Muscle of arm (tissue), 12 donors: ENCODE data around the gene KIAA0319L. TPM values are rescaled to one million over a fixed set of nuclear protein-coding genes. Genes with fewer than 3 reads are reported as not detected.

ENCODE experiments used
- DNase-seq: peaks from one replicate; pipeline ENCODE4 v3.0.0-alpha.2; 2013
- polyA plus RNA-seq, 12 donors: library from polyadenylated mRNA; unstranded; fragments of 120-200 nt; gene quantifications; one replicate each; pipeline ENCODE4 v1.2.1, GENCODE V29; 2013; ENCODE audit not compliant: insufficient read length in 12 of 12

The KIAA0319L gene
- polyA plus RNA-seq, 12 donors = 29.4 to 175 (median 41.0) TPM

DNA sequence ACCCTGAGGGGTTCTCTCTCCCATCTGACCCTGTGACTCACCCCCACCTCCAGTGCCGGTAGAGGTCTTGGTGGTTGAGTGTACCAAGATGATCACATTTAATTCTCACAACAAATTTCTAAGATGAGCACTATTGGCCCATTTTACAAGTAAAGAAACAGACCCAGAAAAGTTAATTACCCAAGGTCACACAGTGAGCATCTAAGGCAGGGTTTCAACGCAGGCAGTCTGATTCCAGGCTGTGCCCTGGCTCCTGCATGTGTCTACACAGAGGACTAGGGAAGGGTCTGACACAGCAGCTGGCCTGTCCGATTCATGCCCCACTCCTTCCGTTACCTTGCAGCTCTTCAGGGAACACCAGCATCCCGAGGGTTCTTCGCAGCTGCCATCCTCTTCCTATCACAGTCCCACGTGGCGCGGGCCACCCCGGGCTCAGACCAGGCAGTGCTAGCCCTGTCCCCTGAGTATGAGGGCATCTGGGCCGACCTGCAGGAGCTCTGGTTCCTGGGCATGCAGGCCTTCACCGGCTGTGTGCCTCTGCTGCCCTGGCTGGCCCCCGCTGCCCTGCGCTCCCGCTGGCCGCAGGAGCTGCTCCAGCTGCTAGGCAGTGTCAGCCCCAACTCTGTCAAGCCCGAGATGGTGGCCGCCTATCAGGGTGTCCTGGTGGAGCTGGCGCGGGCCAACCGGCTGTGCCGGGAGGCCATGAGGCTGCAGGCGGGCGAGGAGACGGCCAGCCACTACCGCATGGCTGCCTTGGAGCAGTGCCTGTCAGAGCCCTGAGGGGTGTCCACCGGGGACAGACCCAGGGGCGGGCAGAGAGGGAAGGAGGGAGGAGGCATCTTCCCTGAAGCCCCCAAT is 7.9 kb upstream of the KIAA0319L start:
- no peak for DNase-seq

DNA sequence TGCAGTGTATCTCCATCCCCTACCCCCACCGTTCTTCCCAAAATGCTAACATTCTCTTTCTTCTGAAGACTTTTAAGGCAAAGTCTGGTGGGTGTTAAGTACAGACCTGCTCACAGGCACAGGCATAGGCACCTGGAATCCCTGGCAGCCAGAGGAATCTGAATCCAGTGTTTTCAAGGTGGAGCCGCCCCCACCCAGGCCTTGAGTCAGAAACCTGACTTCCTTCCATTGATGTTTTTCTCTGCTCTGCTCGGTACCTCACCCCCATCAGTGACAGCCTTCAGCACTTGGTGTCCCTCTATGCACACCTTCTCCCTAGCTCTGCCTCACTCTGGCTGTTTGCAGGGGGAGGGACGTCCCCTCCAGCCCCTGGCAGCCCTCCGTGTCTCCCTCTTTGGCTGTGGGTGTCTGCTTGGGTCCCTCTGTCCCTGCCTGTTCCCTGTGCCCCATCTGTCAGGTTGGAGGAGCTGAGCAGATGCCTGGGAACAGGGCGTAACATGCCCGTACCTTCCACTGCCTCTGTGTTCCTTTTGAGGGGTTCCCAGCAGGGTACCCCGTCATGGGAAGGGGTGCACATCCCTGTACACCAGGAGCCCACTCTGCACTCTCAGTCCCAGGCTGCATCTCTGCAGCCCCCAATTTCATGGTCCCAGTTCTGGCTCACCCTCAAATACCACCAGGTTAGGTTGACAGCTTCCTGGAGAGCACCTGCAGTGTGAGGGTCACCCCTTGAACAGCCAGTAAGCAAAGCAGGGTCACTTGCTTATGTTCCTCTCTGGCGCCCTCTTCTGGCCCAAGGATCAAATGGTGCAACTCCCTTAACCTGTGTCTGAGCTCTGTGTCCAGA is 7.1 kb upstream of the KIAA0319L start:
- peak; percentile 69 for DNase-seq

DNA sequence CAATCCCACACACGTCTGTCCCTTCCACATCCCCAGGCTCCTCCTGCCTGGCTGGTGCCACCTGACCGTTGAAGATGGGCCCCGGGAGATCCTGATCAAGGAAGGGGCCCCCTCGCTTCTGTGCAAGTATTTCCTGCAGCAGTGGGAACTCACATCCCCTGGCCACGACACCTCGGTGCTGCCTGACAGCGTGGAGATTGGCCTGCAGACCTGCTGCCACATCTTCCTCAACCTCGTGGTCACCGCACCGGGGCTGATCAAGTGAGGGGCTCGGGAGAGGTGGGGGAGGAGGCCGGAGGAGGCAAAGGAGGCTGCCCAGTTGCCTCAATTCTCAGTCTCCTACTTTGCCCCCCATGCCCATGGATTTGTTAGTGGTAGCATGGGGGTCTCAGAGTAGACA is 6.0 kb upstream of the KIAA0319L start:
- DNase-seq = no peak

DNA sequence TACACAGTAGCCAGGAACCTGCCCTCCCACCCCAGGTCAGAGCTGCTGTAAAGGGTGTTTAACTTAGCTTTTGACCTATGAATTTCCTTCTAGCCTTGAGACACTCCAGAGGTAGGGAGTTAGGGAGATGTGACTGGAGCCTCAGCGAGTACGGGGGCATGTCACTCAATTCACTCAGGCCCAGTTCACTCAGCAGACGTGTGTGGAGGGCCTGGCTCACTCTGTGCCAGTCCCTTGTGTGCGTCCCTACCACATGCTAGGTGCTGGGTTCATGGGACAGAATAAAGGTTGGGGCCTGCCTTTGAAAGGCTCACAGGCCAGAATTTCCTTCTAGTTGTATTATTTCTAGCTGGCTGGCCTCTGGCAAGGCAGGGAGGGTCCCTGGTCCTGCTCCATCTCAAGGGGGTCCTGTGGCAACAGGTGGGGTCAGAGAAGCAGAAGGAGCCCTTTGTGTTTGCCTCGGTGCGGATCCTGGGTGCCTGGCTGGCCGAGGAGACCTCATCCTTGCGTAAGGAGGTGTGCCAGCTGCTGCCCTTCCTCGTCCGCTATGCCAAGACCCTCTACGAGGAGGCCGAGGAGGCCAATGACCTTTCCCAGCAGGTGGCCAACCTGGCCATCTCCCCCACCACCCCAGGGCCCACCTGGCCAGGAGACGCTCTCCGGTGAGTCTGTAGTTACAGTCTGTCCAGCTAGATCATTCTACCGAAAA is 4.9 kb upstream of the KIAA0319L start:
- no peak for DNase-seq

DNA sequence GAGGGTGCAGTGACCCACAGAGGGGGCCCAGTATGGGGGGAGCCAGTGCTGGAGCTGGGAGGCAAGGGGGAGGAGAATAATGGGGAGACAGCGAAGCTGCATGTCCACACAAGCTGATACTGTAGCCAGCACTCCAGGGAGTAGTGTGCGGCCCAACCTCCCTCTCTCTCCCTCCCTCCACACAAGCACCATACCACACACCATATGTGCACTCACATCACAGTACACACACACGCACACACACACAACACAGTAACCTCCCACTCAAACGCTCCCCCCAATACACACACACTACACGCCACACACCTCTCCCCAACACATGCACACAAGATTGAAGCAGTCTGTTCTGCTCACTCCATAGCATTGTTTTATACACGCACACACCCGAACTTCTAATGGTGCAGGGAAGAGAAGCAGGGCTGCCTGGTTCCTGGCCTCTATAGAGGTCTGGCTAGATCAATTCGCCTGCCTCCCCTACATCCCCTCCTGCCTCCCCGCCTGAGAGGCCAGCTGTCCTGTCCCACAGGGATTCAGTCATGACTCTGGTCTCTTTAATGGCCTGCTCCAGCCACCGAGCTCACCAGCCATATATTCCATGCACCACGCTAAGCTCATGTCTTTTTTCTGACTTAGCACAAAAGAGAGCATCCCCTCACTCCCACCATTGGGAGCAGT is 4.2 kb upstream of the KIAA0319L start:
- DNase-seq = no peak

DNA sequence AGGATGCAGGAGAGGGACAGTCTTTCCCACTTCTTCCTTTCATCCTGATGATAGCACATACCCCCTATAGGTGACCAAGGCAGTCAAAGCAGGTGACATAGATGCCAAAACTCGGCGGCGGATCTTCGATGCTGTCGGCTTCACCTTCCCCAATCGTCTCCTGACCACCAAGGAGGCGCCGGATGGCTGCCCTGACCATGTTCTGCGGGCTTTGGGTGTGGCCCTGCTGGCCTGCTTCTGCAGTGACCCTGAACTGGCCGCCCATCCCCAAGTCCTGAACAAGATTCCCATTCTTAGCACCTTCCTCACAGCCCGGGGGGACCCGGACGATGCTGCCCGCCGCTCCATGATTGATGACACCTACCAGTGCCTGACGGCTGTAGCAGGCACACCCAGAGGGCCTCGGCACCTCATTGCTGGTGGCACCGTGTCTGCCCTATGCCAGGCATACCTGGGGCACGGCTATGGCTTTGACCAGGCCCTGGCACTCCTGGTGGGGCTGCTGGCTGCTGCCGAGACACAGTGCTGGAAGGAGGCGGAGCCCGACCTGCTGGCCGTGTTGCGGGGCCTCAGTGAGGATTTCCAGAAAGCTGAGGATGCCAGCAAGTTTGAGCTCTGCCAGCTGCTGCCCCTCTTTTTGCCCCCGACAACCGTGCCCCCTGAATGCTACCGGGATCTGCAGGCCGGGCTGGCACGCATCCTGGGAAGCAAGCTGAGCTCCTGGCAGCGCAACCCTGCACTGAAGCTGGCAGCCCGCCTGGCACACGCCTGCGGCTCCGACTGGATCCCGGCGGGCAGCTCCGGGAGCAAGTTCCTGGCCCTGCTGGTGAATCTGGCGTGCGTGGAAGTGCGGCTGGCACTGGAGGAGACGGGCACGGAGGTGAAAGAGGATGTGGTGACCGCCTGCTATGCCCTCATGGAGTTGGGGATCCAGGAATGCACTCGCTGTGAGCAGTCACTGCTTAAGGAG is 3.3 kb upstream of the KIAA0319L start:
- no peak for DNase-seq

DNA sequence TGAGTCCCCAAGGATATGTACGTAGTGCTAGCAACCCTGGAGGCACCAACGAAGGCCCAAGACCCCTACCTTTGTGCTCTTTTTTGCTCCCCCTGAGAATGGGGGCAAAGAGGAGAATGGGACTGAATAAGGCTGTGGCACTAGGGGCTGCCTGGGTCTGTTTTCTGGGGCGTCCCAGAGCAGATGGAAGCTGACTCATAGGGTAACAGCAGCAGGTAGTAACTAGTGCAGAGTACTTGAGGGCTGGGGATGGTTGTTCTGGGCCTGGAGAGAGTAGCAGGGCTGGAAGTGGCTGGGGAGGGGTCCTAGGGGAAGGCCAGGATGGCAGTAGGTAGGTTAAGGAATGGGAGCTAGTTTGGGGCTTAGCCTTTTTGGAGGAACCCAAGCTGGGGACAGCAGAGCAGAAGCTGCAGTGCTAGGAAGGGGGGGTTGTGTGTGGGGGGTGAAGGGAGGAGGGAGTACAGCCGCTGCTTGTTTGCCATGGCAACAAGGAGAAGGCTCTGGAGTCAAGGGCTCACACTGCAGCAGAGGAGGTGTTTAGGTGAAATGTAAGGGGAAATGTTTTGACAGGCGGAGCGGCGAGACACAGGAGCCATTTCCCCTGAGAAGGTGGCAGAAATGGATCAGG is 2.2 kb upstream of the KIAA0319L start:
- no peak for DNase-seq

DNA sequence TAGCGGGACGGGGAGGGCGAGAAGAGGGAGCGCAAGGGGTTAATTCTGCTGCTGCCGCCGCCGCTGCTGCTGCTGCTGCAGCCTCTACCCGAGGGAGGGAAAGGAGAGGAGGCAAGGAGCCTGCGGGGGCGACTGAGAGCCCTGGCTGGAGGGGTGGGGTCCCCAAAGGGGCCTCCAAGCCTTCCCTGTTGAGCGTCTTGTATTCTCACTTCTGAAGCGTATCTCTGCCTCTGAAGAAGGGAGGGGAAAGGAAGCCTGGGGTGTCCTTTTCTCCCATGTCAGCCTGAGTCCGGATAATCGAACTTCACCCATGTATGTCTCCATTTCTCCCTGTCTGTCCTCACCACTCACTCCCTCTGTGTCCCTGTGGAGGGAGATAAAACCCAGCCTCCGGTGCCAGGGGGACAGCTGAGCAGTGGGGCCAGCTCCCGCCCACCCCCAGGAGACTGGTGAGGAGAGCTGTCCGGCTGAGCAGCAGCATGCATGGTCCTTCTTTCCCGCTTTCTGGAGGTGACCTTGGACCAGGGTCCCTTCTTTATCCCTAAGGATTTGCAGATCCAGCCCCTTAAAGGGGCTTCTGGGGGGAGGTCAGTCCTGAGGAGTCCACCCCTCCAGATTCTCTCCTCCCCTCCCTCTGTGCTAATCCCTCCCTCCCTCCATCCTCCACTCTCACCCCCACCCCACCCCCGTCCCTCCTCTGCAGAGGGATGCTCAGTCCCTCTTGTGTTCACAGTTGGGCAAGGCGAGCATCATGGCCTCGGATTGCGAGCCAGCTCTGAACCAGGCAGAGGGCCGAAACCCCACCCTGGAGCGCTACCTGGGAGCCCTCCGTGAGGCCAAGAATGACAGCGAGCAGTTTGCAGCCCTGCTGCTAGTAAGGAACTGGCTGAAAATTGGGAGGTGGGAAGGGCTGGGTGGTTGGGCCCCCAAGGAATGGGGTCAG is 1.4 kb upstream of the KIAA0319L start:
- DNase-seq = no peak

DNA sequence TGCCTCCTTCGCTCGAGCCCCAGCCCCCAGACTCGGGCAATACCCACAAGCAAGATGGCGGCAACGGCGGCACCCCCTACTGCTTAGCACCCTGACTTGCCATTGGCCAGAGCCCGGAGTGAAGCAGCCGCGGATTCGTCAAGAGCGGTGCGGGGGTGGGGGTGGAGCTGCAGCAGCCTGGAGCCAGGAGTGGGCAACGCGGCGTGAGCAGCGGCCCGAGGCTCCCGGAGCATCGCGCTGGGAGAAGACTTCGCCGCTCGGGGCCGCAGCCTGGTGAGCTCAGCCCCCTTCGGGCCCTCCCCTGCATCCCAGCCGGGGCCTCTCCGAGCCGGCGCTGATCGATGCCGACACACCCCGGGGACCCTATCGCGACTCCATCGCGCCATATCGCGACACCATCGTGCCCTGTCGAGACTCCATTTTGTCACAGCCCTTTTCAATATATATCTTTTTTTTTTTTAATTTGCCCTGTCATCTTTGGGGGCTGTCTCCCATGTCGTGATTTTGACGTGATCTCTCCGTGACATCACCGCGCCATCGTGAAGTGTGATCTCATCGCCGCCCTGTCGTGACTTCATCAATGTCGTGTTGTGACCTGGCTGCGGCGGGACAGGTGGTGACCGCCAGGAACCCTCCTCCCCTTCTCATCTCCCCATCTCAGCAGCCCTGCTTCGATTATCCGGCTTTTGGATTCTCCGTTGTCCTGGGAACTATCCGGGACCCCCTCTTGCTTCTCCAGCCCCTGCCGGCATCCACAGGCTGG is 589 bp upstream of the KIAA0319L start, which contains the start of gene NCDN:
Gene NCDN, plus strand, starts transcription at position 189 of the 763 bp plus-strand sequence. Its CDS starts 392 bp downstream, at position 581.
- peak; percentile 97 for DNase-seq

DNA sequence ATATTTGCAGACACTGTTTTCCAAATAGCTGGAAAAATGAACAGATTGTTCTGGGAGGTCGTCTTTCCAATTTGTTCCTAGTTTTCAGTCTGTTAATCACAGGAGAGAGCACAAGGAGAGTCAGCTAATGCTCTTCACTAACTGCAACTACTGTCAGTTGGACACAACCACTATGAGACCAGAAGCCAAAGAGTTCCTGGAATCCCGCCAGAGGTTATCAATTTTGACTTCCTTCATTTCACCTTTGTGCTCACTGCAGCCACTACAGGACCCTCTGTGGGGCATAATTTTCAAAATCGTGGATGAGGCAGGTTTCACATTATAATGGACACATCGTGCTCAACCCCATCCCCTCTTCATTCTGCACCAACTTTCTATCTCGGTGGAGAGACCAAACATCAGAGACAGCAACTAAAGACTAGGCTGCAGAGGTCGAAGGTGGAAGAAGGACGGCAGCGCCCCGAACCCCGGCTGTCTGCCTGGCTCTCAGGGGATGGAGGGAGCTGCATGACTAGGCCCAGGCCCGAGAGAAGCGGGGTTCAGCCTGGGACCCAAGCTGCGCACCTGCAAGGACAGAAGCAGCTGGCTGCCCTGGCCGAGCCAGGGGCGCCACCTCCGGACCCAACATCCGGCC is 602 bp downstream of the KIAA0319L start:
- DNase-seq = no peak

DNA sequence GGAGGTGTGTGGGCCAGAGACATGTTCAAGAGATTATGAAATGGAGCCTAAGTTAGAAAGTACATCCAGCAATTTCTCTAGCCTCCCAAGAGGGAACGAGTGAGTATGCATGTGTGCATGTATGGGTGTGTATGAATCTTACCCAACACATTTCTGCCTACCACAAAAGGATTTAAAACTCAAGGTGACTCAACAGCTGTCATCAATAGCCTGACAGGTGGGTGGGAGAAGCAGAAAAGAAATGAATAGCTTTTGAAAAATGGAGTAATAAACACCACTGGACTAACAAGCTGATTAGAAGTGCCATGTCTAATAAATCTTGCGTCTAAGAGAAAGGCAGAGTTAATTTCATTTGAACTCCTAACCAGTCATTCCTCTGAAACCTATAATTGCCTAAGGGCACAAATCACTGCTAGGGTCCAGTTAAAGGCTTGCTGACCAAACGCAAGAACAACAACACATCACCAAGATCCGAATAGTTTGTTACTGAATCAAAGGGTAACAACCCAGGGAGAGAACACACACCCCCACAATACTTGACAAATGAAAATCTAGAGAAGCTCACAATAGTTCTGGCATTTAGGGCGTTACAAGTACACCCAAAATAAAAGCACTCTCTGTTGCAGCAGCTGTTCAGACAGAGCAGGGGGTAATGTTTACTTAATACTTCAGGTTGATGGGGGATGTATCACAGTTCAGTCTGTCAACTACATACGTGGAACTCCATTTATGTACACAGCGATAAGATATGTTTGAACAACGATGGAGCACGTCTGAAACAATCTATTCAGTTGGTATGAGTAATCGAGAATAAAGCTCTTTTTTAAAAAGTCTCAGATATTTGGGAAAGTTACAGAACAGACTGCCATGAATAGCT is 1.4 kb downstream of the KIAA0319L start:
- no peak for DNase-seq

DNA sequence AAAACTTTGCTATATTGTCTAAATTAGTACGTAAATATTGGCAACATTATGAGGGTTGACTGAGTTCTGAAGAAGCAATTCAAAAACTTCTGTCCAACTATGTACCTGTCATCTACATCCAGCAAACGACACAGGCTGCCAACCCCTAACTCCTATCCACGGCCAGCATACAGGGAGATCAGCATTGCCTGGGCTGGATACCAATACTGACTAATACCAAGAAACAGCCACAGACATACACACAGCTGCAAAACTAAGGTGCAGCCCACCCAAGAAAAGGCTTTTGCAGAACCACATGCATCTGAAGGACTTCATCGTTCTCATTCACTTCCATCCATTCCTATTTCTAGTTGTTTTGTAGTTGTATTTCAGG is 2.0 kb downstream of the KIAA0319L start:
- no peak for DNase-seq

DNA sequence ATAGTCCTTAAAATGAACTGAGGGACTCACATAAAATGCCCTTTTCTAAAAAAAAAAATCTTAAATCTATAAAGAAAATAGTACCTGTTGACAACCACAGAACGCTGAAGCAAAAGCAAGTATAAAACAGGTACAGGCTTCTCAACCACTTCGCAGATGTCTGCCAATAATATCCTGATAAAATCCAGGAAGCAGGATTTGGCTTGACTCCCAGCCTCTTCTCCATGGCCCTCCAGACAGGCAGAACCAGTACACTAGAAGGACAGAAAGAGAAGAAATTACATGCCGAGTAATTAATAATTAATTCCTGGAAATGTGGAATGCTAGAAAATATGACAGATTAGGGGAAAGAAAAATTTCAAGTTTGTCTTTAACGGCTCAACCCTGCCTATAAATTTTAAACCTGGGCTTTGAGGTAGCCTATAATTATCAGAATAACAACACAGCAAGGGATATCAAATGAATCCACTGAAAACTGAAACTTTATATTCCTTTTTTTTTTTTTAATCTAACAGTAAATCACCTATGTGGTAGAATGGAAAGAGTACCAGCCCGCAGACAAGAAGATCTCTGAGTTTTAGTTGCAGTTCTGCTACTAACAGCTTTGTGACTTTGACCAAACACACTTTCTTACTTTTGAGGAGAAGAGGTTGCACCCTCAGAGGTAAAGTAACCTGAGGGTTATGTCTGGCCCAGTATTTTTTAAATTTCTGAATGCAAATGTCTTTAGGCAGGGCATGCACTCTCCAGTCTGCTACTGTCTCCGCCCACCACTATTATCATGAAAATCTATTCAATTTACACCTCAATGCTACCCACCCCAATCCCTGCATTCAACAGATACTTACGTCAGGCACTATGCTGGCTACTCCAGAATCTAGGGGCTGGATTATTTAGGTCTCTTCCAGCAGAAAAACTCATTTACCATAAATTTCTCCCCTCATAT is 2.7 kb downstream of the KIAA0319L start:
- DNase-seq = no peak

DNA sequence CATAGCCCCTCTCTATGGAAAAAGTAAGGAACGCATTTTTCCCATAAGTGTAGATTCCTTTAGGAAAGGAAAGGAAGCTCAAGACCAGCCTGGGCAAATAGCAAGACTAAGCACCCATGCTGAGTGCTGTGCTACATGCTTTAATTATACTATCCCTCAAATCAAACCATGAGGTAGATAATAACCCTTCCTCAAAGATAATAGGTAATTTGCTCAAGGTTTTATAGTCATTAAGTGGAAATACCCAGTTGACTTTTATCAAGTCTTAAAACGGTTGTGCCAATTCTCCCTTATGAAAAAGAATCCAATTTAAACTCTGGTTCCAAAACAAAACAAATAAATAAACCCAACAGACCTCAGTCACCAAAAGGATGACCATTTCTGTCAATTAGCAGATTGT is 3.4 kb downstream of the KIAA0319L start:
- no peak for DNase-seq

DNA sequence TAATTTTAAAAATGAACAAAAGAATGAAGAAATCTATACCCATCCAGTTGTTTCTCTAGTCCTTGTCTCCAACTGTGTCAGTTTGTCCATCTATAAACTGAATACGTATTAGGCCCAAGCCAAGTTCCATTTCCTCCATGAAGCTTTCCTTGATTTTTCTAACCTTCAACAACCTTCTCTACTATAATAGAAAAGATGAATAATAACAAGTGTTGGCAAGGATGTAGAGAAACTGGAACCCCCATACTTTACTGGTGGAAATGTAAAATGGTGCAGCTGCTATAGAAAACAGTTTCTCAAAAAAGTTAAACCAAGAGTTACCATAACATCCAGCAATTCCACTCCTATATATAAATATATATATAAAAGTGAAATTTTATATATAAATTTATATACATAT is 10.6 kb downstream of the KIAA0319L start:
- DNase-seq = no peak
